ENCODE data around the gene OR11H6.
"Not testable (repeated sequence)": the region's sequence is repeated elsewhere in the genome, so short reads cannot be mapped to it uniquely, and the experiment has no call there.

OR11H6 gene

DNA sequence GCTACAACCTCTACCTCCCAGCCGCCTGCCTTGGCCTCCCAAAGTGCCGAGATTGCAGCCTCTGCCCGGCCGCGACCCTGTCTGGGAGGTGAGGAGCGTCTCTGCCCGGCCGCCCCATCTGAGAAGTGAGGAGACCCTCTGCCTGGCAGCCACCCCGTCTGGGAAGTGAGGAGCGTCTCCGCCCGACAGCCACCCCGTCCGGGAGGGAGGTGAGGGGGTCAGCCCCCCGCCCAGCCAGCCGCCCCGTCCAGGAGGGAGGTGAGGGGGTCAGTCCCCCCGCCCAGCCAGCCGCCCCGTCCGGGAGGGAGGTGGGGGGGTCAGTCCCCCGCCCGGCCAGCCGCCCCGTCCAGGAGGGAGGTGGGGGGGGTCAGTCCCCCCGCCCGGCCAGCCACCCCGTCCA, 11.1 kb upstream of the OR11H6 start:
- not testable (repeated sequence) for H3K27ac Mint-ChIP-seq, H3K4me1 Mint-ChIP-seq, H3K4me3 Mint-ChIP-seq, H3K36me3 Mint-ChIP-seq, H3K9me3 Mint-ChIP-seq
- H3K27me3 Mint-ChIP-seq, result peaks cover 10% of the 10 kb centered on the region

DNA sequence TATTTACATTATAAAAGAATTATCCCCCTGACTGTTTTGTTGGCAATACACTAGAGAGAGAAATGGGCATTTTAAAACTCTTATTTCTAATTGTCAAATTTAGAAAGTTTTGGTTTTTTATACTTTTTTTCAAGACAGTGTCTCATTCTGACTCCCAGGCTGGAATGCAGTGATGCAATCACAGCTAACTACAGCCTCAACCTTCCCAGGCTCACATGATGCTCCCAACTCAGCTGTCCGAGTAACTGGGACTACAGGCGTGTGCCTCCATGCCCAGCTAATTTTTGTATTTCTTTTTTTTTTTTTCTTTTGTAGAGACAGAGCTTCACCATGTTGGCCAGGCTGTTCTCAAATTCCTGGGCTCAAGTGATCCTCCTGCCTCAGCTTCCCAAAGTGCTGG, 8.3 kb upstream of the OR11H6 start:
- no peaks in the 10 kb centered on the region for H3K9me3 Mint-ChIP-seq
- no peaks in the 10 kb centered on the region for H3K36me3 Mint-ChIP-seq
- no peaks in the 10 kb centered on the region for H3K4me1 Mint-ChIP-seq
- peaks cover 10% of the 10 kb centered on the region for H3K27me3 Mint-ChIP-seq
- no peak overlapping the region for H3K4me3 Mint-ChIP-seq
- no peak overlapping the region for H3K27ac Mint-ChIP-seq

DNA sequence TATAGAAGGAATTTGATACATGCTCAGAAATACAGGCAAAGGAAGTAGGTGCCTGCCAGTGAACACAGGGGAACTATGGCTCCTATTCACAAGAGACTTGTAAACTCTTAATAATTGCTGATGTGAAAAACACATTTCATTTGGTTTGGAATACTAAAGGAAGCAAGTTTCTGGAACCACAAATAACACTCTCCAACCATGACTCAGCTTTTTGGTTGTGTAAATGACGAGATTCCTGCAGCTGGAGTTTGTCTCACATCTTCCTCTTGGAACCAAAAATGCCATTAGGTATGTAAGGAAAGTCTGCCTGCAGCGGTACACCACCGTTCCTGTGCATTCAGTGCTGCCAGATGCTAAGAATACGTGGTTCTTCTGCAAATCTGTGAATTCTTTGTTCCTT, 4.5 kb upstream of the OR11H6 start:
- Mint-ChIP-seq H3K9me3 (no peaks in the 10 kb centered on the region), H3K4me3 (no peak overlapping the region), H3K4me1 (no peaks in the 10 kb centered on the region), H3K27me3 (peaks cover 12% of the 10 kb centered on the region), H3K27ac (no peak overlapping the region), H3K36me3 (no peaks in the 10 kb centered on the region)

DNA sequence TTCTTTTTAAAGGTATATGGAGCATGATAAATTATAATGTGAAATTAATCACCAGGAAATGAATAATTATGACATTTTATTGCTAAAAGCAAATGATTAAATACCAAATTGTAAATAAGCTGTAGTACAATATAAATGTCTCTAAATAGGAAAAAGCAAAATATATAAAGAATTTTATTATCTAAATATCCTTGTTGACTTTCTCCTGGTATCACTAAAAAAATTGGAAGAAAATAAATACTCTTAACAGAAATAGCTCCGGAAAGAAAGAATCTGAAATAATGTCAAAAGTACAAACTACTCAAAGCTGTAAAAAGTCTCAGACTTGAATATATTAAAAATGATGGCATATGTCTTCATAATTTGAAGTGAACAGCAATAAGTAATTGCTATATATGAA, 5.2 kb downstream of the OR11H6 start, which contains the start of gene OR11H7:
Gene OR11H7 (plus strand): TSS at position 301 of the 400 bp plus-strand sequence.
- Mint-ChIP-seq H3K27ac (no peak within 1 kb of the TSS), H3K36me3 (no peaks in the 10 kb centered on the region), H3K27me3 (peaks cover 14% of the 10 kb centered on the region), H3K4me1 (no peaks in the 10 kb centered on the region), H3K9me3 (peaks cover 12% of the 10 kb centered on the region), H3K4me3 (no peak within 1 kb of the TSS)

DNA sequence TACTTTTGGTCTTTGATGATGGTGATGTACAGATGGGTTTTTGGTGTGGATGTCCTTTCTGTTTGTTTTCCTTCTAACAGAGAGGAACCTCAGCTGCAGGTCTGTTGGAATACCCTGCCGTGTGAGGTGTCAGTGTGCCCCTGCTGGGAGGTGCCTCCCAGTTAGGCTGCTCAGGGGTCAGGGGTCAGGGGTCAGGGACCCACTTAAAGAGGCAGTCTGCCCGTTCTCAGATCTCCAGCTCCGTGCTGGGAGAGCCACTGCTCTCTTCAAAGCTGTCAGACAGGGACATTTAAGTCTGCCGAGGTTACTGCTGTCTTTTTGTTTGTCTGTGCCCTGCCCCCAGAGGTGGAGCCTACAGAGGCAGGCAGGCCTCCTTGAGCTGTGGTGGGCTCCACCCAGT, 11.9 kb downstream of the OR11H6 start:
- H3K4me1 Mint-ChIP-seq, H3K4me3 Mint-ChIP-seq, H3K27ac Mint-ChIP-seq, H3K36me3 Mint-ChIP-seq, H3K9me3 Mint-ChIP-seq, H3K27me3 Mint-ChIP-seq: not testable (repeated sequence)

DNA sequence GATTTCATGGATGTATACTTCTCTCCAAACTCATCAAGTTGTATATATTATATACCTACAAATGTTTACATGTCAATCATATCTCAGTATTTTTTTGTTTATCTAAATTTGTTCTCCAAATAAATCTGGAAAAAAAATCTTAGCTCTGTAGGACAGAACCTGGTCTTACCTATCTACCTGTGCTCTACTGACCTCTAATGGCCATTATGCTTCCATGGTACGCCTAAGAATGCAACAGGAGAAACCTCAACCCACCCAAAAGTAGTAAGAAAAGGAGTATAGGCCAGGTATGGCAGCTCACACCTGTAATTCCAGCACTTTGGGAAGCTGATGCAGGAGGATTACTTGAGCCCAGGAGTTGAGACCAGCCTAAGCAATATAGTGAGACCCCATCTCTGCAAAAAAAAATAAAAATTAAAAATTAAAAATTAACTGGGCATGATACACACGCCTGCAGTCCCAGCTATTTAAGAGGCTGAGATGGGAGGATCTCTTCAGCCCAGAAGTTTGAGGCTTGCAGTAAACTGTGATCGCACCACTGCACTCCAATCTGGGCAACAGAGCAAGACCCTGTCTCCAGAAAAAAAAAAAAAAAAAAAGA, 24.2 kb downstream of the OR11H6 start:
- H3K4me3 Mint-ChIP-seq, result no peak overlapping the region
- no peak overlapping the region for H3K27ac Mint-ChIP-seq
- no peaks in the 10 kb centered on the region for H3K4me1 Mint-ChIP-seq
- H3K27me3 Mint-ChIP-seq, result no peaks in the 10 kb centered on the region
- peaks cover 9% of the 10 kb centered on the region for H3K36me3 Mint-ChIP-seq
- H3K9me3 Mint-ChIP-seq, result peaks cover under 1% of the 10 kb centered on the region

DNA sequence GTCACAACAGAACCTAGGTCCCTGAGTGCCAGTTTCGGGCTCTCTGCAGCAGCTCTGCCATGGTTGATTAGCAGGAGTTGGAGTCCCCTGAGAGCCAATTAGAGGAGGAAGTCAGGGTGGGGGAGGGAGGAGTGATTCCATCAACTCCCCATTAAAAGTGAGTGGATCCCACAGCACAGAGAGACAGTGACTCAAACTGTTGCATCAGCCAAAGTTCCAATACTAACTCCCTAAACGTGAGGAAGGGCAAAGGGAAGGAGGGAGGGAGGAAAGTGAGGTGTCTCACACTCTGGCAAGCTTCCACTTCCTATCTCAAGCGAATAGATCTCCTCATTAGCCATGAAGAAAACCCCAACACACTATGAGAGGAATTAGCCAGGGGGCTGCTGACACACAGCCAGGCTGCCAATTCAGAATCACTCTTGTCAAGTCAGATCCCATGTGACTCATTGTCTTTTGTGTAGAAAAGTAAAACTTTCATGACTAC, 39.2 kb downstream of the OR11H6 start:
- Mint-ChIP-seq H3K4me3 (no peak overlapping the region), H3K27me3 (no peaks in the 10 kb centered on the region), H3K9me3 (no peaks in the 10 kb centered on the region), H3K27ac (no peak overlapping the region), H3K36me3 (peaks cover 23% of the 10 kb centered on the region), H3K4me1 (no peaks in the 10 kb centered on the region)

DNA sequence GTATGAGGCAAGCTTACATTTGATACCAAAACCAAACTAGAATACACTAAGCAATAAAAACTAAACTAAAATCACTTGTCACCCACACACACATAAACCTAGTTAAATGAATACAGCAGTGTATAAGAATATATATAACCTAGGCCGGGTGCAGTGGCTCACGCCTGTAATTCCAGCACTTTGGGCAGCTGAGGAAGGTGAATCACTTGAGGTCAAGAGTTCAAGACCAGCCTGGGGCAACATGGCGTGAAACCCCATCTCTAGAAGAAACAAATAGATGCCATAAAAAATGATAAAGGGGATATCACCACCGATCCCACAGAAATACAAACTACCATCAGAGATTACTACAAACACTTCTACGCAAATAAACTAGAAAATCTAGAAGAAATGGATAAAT, 40.9 kb downstream of the OR11H6 start:
- not testable (repeated sequence) for H3K9me3 Mint-ChIP-seq, H3K4me3 Mint-ChIP-seq, H3K27me3 Mint-ChIP-seq, H3K27ac Mint-ChIP-seq, H3K4me1 Mint-ChIP-seq
- peaks cover 23% of the 10 kb centered on the region for H3K36me3 Mint-ChIP-seq

DNA sequence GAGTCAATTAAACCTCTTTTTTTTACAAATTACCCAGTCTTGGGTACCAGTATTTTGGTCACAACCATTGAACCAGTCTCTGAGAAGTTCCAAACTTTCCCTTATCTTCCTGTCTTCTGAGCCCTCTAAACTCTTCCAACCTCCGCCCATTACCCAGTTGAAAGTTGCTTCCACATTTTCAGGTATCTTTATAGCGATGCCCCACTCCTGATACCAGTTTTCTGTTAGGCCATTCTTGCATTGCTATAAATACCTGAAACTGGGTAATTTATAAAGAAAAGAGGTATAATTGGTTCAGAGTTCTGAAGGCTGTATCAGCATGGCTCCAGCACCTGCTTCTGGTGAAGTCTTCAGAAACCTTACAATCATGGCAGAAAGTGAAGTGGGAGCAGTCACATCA, 50.6 kb downstream of the OR11H6 start:
- H3K27ac Mint-ChIP-seq, result no peak overlapping the region
- no peaks in the 10 kb centered on the region for H3K27me3 Mint-ChIP-seq
- peaks cover 53% of the 10 kb centered on the region for H3K36me3 Mint-ChIP-seq
- H3K9me3 Mint-ChIP-seq, result peaks cover 27% of the 10 kb centered on the region
- H3K4me3 Mint-ChIP-seq, result no peak overlapping the region
- peaks cover 14% of the 10 kb centered on the region for H3K4me1 Mint-ChIP-seq

Data from activated naive CD4-positive, alpha-beta T cell treated with anti-CD3 and anti-CD28 coated beads, Interleukin-2, amount 50 U/mL, for 24 hours (primary cell).